GM19351 (cell line): Measurements from ENCODE around the gene MEGF11.

Source experiments
- ATAC-seq: cut with Tn5 transposase; IDR thresholded peaks from one replicate; pipeline ENCODE4 v1.9.1; 2021; ENCODE audit warnings: mild to moderate bottlenecking, moderate library complexity; ENCODE audit not compliant: unreplicated experiment

The MEGF11 gene

GRCh38 chr15:66097151-66098021, 156.2 kb downstream of the MEGF11 start:
- ATAC-seq: no peak

- no peak for ATAC-seq
Observed at GRCh38 chr15:66096688-66097058, 156.9 kb downstream of the MEGF11 start.

GRCh38 chr15:66095871-66096687, 157.5 kb downstream of the MEGF11 start:
- ATAC-seq: no peak

GRCh38 chr15:66094331-66094730, 159.2 kb downstream of the MEGF11 start:
- no peak for ATAC-seq

- ATAC-seq: no peak
Observed at GRCh38 chr15:66092053-66093016, 161.2 kb downstream of the MEGF11 start.

- ATAC-seq: no peak
Observed at GRCh38 chr15:66089509-66089908, 164.0 kb downstream of the MEGF11 start.

- ATAC-seq: no peak
Observed at GRCh38 chr15:66089049-66089448, 164.5 kb downstream of the MEGF11 start.

- ATAC-seq: no peak
Observed at GRCh38 chr15:66085128-66085527, 168.4 kb downstream of the MEGF11 start.

- ATAC-seq: no peak
Observed at GRCh38 chr15:66084704-66085103, 168.8 kb downstream of the MEGF11 start.

- no peak for ATAC-seq
Observed at GRCh38 chr15:66080717-66081398, 172.7 kb downstream of the MEGF11 start.

GRCh38 chr15:66078929-66079275, 174.6 kb downstream of the MEGF11 start:
- no peak for ATAC-seq

- no peak for ATAC-seq
Observed at GRCh38 chr15:66078196-66078928, 175.2 kb downstream of the MEGF11 start.

GRCh38 chr15:66077320-66077663, 176.3 kb downstream of the MEGF11 start:
- no peak for ATAC-seq

GRCh38 chr15:66076591-66077319, 176.8 kb downstream of the MEGF11 start:
- no peak for ATAC-seq

- no peak for ATAC-seq
Observed at GRCh38 chr15:66075947-66076346, 177.6 kb downstream of the MEGF11 start.

GRCh38 chr15:66072616-66073361, 180.8 kb downstream of the MEGF11 start:
- ATAC-seq: no peak

GRCh38 chr15:66071921-66072295, 181.6 kb downstream of the MEGF11 start:
- no peak for ATAC-seq

GRCh38 chr15:66071160-66071920, 182.2 kb downstream of the MEGF11 start:
- ATAC-seq: no peak
